DMS53 (cell line): ENCODE data around the gene MND1.
"Not testable (repeated sequence)": the region's sequence is repeated elsewhere in the genome, so short reads cannot be mapped to it uniquely, and the experiment has no call there.

Experiments used
- DNase-seq: peaks from one replicate; lab custom pipeline; 2025; lab: John Stamatoyannopoulos, UW

MND1 gene

GRCh38 chr4:153440475-153440874 lies 96.0 kb downstream of the MND1 start:
- DNase-seq = no peak

GRCh38 chr4:153447175-153447905 lies 102.9 kb downstream of the MND1 start:
- no peak for DNase-seq

GRCh38 chr4:153448003-153448731 lies 103.7 kb downstream of the MND1 start:
- no peak for DNase-seq

- no peak for DNase-seq
These were observed 104.8 kb downstream of the MND1 start for GRCh38 chr4:153449338-153449737.

- no peak for DNase-seq
These were observed 106.0 kb downstream of the MND1 start for GRCh38 chr4:153450544-153450917.

GRCh38 chr4:153451145-153451544 lies 106.7 kb downstream of the MND1 start:
- DNase-seq = not testable (repeated sequence)

GRCh38 chr4:153451911-153452657 lies 107.6 kb downstream of the MND1 start:
- DNase-seq = no peak

GRCh38 chr4:153452658-153453378 lies 108.3 kb downstream of the MND1 start:
- no peak for DNase-seq

- no peak for DNase-seq
These were observed 108.9 kb downstream of the MND1 start for GRCh38 chr4:153453402-153453801.

GRCh38 chr4:153458969-153459368 lies 114.5 kb downstream of the MND1 start:
- DNase-seq = no peak

GRCh38 chr4:153461549-153461948 lies 117.1 kb downstream of the MND1 start:
- DNase-seq = not testable (repeated sequence)

- peak; percentile 77 for DNase-seq
These were observed 119.6 kb downstream of the MND1 start for GRCh38 chr4:153464068-153464467.
